Measurements from ENCODE around the gene UTRN.

Gene UTRN

GRCh38 chr6:144314003-144314485, 28.9 kb downstream of the UTRN start:
- DNase-seq (ENCODE audit: low spot score) = no peak

DNA sequence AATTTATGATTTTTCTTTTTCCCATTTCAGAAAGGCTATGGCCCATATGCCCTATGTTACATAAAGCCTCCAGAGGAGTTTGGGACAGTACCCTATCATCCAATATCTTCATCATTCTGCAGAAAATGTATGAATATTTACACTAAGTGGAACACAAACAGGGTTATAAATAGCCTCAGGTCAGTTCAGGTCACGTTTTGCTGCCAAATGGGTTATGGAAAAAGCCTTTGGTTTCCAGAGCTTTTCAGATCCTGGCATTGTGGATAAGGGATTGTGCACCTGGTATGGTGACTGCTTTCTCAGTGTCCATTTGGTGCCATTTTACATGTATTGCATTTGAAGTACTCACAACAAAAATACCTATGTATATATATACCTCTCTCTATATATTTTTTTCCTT, 29.4 kb downstream of the UTRN start:
- no peak for DNase-seq (ENCODE audit: low spot score)

- no peak for DNase-seq (ENCODE audit: low spot score)
Measured at GRCh38 chr6:144315226-144315980, 30.3 kb downstream of the UTRN start.

GRCh38 chr6:144315981-144316861, 31.1 kb downstream of the UTRN start:
- no peak for DNase-seq (ENCODE audit: low spot score)

- DNase-seq (ENCODE audit: low spot score) = no peak
Measured at GRCh38 chr6:144316862-144317195, 31.7 kb downstream of the UTRN start.

DNA sequence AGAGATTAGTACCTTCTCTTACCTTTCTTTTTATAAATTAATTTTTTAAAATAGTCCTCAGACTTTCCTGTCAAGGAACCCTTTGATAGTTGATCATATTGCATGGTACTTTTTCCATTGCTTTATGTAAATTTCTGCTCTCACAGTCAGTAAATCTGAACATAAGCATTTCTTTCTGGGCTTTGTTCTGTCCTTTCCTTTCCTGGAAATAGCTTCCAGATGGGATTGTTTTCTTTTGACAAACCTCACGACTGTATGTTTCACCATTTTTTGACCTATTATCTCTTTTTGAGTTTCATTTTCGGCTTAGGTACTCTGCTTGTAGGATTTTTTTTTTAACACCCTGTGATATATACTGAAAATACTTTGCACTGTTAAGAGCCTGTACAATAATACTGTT, 32.6 kb downstream of the UTRN start:
- DNase-seq (ENCODE audit: low spot score) = no peak

DNA sequence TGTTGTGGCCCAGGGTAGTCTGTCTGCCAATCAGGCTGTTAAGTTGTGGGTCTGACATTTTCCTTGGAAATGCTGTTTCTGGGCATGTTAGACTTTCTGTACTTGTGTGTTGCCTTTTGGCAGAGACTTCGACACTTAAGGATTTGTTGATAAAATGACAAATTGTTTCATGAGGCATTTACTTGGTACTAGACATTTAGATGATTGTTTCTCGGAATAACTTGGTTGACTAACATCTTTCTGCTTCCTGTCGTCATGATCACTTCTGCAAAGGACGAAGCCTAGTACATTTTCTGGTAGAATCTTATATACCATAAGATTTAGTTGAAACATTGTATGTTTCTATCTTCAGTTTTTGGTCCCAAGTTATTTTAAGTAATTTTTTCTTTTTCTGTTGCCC, 34.1 kb downstream of the UTRN start:
- DNase-seq (ENCODE audit: low spot score) = no peak

- no peak for DNase-seq (ENCODE audit: low spot score)
Measured at GRCh38 chr6:144320741-144321140, 35.6 kb downstream of the UTRN start.

- no peak for DNase-seq (ENCODE audit: low spot score)
Measured at GRCh38 chr6:144321839-144322591, 36.9 kb downstream of the UTRN start.

- no peak for DNase-seq (ENCODE audit: low spot score)
Measured at GRCh38 chr6:144325232-144325631, 40.1 kb downstream of the UTRN start.

DNA sequence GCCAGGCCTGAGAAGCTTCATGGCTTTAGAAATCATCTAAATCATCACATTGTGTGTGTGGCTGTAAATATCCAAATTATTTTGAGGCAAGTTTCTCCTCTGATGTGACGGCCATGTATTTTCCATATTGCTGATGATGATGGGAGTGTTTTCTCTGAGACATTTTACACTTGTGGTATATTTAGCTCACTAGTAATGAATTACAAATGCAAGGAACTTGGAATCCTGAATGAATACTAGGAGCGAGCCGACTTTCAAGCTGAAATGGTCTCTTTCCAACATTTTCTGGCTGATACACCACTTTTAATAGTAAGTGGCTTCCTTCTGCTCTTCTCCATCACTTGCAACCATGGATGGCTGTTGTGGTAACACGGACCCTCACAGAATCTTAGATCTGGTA, 41.3 kb downstream of the UTRN start:
- DNase-seq (ENCODE audit: low spot score) = no peak

DNA sequence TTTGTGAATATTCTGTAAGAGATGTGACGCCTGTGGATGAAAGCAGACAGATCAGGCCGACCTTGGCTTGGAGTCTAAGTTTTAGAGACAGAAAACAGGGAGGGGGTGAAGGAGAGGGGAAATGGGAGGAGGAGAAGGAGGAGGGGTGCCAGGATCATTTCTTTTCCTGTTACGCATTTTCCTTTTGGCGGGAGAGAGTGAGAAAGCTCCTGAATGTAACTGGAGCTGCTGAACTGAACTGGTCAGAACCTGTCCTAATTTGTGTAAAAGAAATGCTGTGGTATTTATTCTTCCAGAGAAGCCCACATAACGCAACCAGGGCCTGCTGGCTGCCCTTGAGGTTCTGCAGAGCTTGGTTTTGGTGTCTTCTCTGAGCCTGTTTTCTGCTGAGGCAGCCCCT, 41.9 kb downstream of the UTRN start:
- DNase-seq (ENCODE audit: low spot score) = no peak

GRCh38 chr6:144330017-144330987, 45.2 kb downstream of the UTRN start:
- no peak for DNase-seq (ENCODE audit: low spot score)

GRCh38 chr6:144331491-144331969, 46.4 kb downstream of the UTRN start:
- no peak for DNase-seq (ENCODE audit: low spot score)

DNA sequence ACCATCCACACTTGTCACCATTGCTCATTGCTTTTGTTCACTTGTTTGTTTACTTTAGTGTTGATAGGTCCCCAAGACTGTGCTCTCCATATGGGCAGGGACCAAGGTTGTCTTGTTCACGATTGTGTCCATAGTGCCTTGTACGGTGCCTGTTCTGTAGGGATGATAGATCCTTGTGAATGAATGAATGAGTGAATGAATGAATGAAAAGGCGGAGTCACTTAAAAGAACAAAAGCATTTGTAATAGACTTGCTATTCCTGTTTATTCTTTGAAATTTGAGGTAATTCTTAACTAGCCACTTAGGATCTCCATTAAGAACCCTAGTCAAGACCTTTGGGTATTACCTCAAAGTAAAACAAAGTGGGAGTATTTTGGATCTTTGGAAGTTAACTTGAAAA, 47.0 kb downstream of the UTRN start:
- no peak for DNase-seq (ENCODE audit: low spot score)

- peak; percentile 55 for DNase-seq (ENCODE audit: low spot score)
Measured at GRCh38 chr6:144334150-144334708, 49.1 kb downstream of the UTRN start.

All from activated CD4-positive, alpha-beta T cell treated with anti-CD3 and anti-CD28 coated beads, Interleukin-2, Interleukin-4, amounts not matched to agents 100 ng/mL and 50 ng/mL, durations not matched to agents 16 hours and 8 hours (primary cell).